Dermis blood vessel endothelial cell (primary cell): ENCODE measurements around the gene MRNIP. TPM values are rescaled to one million over a fixed set of nuclear protein-coding genes. Genes with fewer than 3 reads are reported as not detected.

Experiments used
- DNase-seq: peaks from one replicate; pipeline ENCODE4 v3.0.0; 2010
- total RNA-seq: library from RNA; depleted of rRNA; stranded (reverse); fragments of >200 nt; gene quantifications from 2 replicates; pipeline ENCODE4 v1.2.3, GENCODE V29; 2014

Gene MRNIP
- 8.2 and 11.9 TPM in 2 replicates for total RNA-seq

DNA sequence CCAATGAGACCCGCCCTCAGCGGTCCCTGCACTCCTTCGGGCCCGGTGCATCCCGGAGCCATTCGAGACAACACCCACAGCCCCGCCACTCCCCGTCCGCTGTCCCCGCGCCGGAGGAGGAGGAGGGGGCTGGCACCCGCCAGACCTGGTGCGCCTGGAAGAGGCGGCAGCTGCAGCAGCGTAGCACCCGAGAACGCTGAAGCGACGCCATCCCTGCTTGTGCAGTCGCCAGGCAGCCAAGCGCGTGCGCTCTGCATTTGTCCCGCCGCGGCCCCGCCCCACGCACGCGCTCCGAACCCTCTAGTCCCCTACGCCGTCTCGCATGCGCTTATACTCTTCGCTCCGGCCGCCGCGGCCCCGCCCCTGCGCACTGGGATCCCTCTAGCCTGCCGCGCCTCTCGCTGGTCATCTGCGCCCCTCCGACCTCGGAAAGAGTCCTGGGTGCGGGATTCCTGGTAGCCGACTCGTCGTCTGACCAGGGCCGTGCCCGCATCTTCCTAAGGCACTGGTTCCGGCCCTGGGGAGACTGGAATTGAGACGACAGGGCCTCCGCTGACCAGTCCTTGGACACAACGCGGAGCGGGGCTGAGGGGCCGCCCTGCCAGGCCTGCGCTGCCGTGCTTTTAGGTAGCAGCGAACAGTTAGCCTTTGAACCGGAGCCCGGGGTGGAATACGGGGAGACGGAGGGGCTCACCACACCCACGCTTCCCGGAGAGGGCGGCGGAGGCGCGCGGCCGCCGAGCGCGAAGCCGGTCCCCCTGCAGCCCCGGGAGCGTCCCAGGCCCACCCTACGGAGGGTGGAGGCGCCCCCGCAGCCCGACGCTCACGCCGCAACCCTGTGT lies at the start of gene MRNIP:
TSS of gene MRNIP (minus strand) at position 232 of the 842 bp plus-strand sequence. CDS start at position 211, 21 bp downstream.
- DNase-seq, result peak; percentile 98

DNA sequence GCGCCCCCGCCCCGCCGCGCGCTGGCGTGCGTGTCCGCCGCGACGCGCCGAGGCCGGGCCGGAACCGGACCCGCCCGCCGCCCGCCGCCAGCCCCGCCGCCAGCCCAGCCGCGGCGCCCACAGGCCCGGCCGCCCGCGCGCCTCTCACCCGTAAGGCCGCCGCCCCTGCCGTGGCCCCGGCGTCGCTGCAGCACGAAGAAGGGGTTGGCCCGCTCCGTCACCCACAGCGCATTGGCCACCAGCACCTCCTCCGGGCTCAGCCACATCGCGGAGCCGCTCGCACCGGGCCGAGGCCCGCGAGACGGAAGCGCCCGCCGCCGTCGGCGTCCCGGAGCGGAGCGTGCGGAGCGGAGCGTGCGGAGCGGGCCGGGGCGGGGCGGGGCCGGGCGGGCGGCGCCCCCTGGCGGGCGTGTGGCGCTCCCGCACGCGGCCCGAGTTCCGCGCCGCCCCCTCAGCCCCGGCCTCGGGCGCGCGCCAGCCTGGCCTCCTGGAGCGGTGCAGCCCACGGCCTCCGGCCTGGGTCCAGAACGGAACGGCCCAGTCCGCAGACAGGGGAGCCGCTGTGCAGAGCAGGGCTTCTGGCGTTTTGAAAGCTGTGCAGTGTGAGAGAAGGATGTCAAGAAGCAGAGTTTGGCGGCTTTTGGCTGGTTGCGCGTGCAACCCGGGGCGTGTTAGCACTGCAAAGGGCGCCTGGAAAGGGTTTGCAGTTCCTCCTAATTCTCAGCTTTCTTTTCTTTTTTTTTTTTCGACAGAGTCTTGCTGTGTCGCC lies 49.1 kb upstream of the MRNIP start, which contains the start of gene TBC1D9B:
TSS of gene TBC1D9B (minus strand) at position 342 of the 769 bp plus-strand sequence. CDS start at position 266, 76 bp downstream.
- peak; percentile 76 for DNase-seq

GRCh38 chr5:179906795-179907555 lies 48.4 kb upstream of the MRNIP start:
- DNase-seq, result peak; percentile 35

DNA sequence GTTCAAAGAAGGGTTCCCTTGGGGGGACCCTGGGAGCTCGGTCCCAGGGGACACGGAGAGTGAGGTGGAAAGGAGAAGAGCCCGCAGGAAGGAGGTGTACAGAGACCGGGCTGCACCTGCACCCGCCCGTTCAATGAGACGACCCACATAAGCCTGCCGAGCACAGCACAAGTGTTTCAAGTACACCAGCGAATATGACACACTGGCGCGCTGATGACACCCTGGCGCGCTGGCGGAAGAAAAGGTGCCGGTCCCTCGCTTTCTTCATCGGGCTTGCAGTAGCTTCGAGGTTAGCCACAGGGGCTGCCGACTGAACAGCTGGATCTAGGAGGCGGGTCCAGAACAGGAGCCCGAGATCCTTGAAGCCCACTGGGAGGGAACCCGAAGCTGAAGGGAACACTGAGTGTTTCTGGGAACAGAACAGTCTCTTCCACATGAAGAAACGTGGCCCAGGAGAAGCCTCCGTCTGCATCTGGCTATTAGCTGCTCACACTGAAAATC lies 47.7 kb upstream of the MRNIP start:
- no peak for DNase-seq

DNA sequence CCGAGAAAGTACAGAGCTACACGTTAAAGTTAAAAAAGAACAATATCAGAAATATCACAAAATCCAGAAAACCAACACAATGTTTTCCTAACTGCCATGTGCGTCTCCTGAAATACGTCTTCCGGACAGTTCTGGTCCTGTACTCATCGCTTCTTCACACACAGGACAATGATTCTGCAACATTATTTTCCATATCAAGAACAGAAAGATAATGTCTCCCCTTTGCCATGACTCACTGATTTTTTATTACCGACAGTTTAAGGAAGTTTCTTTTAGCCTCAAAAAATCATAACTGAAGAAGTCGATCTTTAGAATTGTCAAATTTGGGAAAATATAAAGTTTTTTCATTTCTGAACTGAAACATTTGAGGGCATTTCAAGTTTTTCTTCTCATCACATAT lies 46.5 kb upstream of the MRNIP start:
- DNase-seq, result peak; percentile 43

DNA sequence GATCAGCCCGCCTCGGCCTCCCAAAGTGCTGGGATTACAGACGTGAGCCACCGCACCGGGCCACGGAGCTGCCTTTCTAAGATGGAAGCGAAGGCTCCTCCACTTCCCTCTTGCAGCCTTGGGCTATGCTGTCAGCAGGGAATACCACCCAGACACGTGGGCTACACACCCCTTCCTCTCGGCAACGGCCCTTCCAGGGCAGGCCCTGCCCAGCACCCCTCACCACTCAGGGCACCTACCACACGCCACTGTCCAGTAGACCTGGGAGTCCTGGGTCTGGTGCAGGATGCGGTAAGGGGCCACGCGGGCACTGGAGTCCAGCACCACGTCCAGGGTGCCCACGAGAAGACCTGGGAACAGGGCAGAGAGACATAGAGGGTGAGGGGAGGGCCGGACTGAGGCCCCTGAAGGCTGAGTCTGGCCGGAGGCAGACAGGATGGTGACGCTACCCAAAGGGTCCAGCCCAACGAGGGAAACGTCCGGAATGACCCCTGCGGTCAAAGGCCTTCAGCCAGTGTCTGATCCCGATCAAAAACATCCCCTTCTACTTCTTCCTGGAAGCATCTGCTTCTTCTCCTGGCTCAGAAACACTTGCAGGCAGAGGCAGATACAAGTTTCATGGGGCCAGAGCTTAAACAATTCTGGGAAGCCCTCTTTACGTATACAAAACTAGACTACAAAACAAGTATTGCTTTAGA lies 46.0 kb upstream of the MRNIP start:
- peak; percentile 55 for DNase-seq

DNA sequence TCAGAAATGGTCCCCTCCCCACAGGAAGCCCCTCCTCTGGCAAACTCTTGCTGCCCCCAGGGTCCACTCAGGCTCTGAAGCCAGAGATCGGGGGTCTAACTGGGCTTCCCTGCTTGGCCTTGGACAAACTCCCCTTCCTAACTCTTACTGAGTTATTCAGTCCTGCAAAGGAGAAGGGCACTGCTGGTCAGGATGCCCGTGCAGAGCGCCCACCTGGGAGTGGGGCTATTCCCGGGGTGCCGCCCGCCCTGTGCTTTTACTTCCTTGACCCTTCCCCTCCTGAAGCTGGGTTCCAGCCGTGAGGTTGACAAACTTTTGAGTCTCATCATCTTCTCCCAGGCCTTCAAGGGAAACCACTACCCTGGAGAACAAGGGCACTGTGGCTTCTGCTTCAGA lies 44.1 kb upstream of the MRNIP start:
- no peak for DNase-seq

DNA sequence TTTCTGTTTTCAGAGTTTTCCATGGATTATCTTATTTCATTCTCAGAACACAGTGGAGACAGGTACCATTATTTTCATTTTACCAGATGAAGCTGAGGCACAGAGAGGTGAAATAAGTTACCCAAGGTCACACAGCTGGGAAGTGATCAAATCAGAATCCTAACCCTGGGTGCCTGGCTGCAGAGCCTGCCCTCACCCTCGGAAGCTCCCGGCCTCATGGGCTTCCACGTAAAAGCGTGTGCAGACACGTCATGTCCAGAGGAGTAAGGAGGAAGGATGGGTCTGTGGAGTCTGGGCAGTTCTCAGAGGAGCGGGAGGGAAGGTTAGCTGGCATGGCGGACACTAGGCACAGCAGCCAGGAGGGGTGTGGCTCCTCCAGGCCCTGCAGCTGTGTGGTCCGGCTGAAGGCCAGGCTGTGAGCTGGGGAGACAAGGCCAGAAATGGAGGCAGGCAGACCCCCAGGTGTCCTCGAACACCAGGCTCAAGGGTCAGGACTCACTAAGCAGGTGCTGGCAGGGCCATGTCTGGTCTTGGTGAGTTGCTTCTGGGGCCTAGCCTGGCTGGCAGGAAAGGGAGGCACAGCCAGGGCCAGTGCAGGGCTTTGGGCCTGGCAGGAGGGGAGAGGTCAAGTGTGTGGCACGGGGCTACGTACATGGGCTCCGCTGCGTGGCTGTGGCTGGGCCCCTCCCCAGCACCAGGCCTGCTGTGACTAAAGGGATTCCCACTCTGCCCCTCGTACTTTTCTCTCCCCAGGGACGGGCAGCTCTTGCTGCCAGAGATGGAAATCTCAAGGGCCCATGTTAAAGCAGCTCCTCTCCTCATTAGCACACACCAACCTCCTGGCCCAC lies 43.5 kb upstream of the MRNIP start:
- no peak for DNase-seq

- no peak for DNase-seq
Observed at GRCh38 chr5:179901462-179901861, 42.8 kb upstream of the MRNIP start.

- DNase-seq, result no peak
Observed at GRCh38 chr5:179900711-179901110, 42.1 kb upstream of the MRNIP start.

GRCh38 chr5:179900206-179900605 lies 41.6 kb upstream of the MRNIP start:
- DNase-seq, result no peak

DNA sequence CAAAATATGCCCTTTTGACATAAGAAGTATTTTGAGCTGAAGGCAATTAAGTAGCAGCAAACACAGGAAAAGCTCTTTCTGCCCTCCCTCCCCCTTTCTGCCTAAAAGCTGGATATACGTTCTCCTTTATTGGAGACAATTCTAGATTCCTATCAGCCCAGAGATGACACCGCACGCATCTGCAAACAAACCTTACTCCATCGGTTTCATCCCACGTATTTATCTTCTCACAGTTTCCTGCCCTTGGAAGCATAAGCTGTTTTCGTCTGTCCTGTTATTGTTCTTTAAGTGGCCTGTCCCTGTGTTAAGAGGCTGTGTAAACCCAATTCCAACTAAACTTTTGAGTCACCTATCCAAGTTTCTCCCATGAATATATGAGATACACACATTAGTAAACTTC lies 37.2 kb upstream of the MRNIP start:
- no peak for DNase-seq

DNA sequence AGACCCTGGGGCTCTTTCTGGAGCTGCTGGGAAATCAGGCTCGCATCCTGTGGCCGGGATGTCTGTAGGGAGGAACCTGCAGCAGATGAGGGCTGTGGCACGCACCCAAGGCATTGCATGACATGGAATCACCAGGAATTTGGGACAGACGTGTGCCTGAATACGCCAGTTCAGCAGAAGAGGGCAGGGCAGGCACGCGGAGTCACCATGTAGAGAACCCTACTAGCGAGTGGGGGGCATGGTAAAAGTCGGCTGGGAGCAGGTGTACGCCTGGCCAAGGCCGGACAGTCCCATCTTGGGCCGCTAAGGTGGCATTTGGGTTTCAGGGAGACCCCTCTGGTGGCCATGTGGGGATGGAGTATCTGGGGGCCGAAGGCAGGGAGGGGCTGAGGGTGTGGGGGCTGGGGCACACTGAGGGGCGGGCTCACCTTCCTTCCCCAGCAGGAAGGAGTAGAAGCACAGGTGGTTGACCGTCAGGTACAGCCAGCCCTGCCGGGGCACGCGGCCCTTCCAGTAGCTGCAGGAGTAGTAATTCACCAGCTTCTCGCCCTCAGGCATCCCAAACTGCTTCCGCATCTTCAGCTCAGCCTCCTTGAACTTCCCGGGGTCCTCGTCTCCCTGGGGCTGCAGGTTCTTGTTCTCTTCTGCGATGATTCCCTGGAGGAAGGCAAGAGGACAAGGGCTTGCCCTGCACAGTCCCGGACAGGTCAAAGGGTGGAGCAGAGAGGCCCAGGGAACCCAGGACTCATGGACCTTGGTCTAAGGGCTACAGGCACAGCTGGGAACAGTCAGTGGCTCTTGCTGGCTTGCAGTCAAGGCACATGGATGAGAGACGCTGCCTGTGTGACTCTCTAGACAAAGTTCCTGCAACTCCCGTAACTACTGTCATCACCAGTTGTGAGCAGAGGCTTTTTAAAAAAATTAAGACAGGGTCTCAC lies 35.6 kb upstream of the MRNIP start:
- DNase-seq, result no peak

DNA sequence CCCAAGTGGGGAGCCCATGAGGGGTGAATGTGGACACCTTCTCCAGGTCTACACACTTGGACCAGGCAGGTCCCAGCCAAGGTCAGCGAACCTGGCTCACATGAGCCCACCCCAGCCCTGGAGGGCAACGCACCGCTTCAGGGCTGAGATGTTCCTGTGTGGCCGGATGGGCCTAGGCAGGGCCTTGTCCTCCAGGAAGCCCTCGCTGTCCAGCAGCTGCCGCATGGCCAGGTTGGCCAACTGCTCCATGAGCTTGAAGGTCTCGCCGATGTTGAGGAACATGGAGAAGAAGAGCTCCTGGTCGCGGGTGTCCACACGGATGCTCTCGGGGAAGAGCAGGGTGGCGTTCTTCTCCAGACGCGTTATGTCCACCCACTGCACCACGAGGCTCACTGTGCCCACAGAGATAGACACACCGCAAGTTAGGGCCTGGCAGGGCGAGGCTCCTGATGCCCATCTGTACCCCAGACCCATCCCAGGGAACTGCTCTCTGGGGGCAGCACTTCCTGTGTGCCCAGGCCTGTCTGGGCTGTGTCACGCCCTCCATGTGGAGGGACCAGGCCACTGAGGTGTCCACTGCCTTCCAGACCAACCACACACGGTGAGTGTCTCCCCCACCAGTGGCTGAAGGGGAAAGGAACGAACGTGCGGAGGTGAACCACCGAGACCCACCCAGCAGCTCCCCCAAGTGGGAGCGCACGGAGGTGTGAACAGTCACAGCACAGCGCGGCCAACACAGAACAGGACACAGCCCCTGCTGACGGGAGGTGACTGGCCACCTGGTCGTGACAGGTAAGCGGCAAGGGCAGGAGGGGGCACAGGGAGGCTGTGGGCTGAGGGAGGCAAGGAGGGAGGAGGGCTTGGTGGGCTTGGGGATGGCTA lies 34.7 kb upstream of the MRNIP start:
- DNase-seq, result no peak

DNA sequence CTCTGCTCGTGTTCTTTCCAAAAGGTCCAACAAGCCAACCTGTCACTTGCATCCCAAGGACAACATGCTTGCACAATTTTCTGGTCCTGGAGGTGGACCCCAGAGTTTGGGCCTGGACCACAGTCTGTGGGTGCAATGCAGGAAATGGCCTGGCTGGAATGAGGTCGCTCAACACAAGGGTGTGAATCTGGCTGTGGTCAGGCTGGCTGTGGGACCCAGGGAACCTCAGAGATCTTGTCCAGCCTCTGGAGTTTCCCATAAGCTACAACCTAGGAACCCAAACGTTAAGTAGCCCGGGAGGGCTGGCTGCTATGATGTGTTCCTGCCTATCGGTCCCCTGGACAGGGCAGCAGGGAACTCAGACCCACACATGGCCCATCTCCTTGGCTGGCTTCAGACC lies 33.6 kb upstream of the MRNIP start:
- DNase-seq, result no peak

DNA sequence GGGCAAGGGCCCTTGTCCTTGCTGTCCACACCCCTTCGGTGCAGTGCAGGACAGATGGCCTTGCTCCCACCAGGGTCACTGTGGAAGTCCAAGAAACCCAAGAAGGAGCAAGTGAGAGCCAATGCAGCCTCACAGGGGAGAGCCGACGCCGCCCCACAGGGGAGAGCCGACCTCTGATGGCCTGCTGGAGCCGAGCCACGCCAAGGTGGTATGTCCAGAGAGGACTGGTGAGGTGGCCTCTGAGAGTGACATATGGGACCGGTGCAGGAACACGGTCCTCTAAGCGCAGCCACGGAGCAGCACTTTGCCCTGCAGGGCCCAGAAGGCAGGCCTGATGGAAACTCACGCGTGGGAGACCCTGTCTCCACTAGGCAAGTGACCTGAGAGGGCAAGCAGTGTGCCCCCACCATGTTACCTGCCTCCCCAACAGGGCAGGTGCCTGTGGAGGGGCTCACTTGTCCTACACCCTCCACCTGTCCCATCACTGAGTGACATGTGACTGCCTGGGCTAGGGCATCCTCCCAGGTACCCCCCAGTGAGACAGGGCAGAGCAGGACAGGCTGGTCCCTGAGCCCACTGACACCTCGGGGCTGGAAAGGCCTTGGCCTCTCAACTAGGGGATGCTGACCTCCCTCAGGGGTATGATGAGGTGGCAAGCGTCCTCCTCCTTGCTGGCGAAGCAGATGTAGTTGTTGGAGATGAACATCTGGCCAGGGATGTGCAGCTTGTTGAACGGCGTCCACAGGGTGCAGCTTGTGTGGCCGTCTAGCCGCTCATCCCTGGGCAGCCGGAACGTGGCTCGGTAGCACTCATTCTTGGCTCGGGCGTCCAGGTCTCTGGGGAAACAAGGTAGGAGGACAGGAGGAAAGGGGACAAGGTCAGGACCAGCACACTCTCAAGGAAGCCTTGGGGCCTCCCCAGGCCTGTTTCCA lies 32.4 kb upstream of the MRNIP start:
- no peak for DNase-seq

- no peak for DNase-seq
Observed at GRCh38 chr5:179889885-179890284, 31.3 kb upstream of the MRNIP start.

- DNase-seq, result no peak
Observed at GRCh38 chr5:179887802-179888201, 29.2 kb upstream of the MRNIP start.
